Mucosa of gallbladder (tissue), 1 donor: ENCODE results near the gene HP. TPM values are rescaled to one million over a fixed set of nuclear protein-coding genes. Genes with fewer than 3 reads are reported as not detected.

Source experiments
- DNase-seq: peaks from one replicate; pipeline ENCODE4 v3.0.0-alpha.2; 2020; ENCODE audit warnings: low spot score
- total RNA-seq: library from RNA; stranded (reverse); gene quantifications from one replicate; pipeline ENCODE4 v1.2.1, GENCODE V29; 2021
- donor health status: DM: no; HTN: no; CAD: no.

Gene HP
- total RNA-seq, 1 donor from 2014 or later: 27.5 TPM

GRCh38 chr16:72085002-72085401, 30.7 kb downstream of the HP start:
- no peak for DNase-seq

- DNase-seq: no peak
Measured at GRCh38 chr16:72091217-72091616, 36.9 kb downstream of the HP start.

GRCh38 chr16:72092832-72093447, 38.6 kb downstream of the HP start:
- no peak for DNase-seq

- DNase-seq: peak; percentile 96
Measured at GRCh38 chr16:72093448-72094265, 39.4 kb downstream of the HP start, which contains the start of the genes DHX38 and TXNL4B. TSS of gene DHX38 (plus strand) at chr16:72093847. CDS start at chr16:72096158, 2,311 bp downstream. TSS of gene TXNL4B (minus strand) at chr16:72093620. CDS start at chr16:72090749, 2,871 bp downstream.

GRCh38 chr16:72094266-72094610, 39.9 kb downstream of the HP start:
- no peak for DNase-seq

- DNase-seq: no peak
Measured at GRCh38 chr16:72098936-72099335, 44.6 kb downstream of the HP start.

GRCh38 chr16:72099377-72099818, 45.1 kb downstream of the HP start:
- peak; percentile 30 for DNase-seq

GRCh38 chr16:72101195-72101594, 46.9 kb downstream of the HP start:
- DNase-seq: no peak

GRCh38 chr16:72104905-72105304, 50.6 kb downstream of the HP start:
- DNase-seq: no peak

GRCh38 chr16:72105978-72106377, 51.7 kb downstream of the HP start:
- no peak for DNase-seq

GRCh38 chr16:72107371-72107770, 53.1 kb downstream of the HP start:
- DNase-seq: no peak

GRCh38 chr16:72108353-72109102, 54.2 kb downstream of the HP start:
- DNase-seq: no peak

GRCh38 chr16:72109300-72109699, 55.0 kb downstream of the HP start:
- no peak for DNase-seq

GRCh38 chr16:72109966-72110530, 55.7 kb downstream of the HP start:
- DNase-seq: no peak

Other genes starting within 250 kb of the HP start
- gene AP1G1, start 245.7 kb upstream of the HP start, total RNA-seq: 98.1 TPM
- gene ATXN1L, start 208.5 kb upstream of the HP start, total RNA-seq: 30.0 TPM
- gene ZNF821, start 170.3 kb upstream of the HP start, total RNA-seq: 9.3 TPM
- gene IST1, start 159.0 kb upstream of the HP start, total RNA-seq: 225 TPM
- 0.17 TPM for gene PKD1L3, start 54.1 kb upstream of the HP start, total RNA-seq
- gene DHODH, start 45.8 kb upstream of the HP start, total RNA-seq: 5.8 TPM
- gene HPR, start 8.7 kb downstream of the HP start, total RNA-seq: 0.43 TPM
- 14.0 TPM for gene TXNL4B, start 39.1 kb downstream of the HP start, total RNA-seq
- 55.7 TPM for gene DHX38, start 39.3 kb downstream of the HP start, total RNA-seq
- 0.66 TPM for gene PMFBP1, start 117.7 kb downstream of the HP start, total RNA-seq